ENCODE data around the gene PAX3. TPM values are rescaled to one million over a fixed set of nuclear protein-coding genes. Genes with fewer than 3 reads are reported as not detected.

Gene PAX3
- total RNA-seq, 2 experiments from 2014 or later: not detected

DNA sequence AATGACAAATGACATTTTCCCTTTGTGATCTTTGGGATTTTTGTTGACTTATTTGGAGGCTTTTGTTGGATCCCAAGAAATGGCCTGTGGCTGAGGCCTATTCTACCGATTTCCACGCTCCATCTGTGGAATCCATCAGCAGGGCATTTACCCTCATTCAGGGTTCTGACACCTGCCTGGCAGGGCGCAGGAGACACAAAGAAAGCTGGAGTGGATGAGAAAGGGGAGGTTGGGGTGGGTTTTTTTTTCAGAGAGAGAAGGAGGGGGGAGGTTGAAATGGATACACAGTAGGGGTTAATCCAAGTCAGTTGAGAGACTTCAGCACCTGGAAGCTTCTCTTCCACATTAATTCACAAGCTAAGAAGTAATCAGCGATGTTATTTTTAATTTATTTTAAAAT, 59.7 kb downstream of the PAX3 start:
- H3K36me3 Mint-ChIP-seq (ENCODE audit: low read depth): no peaks in the 10 kb centered on the region
- POLR2A ChIA-PET: no interaction called here
- H3K27ac Mint-ChIP-seq: no peak overlapping the region
- DNase-seq: no peak
- H3K4me3 Mint-ChIP-seq: no peak overlapping the region
- H3K9me3 Mint-ChIP-seq: no peaks in the 10 kb centered on the region
- H3K27me3 Mint-ChIP-seq: peaks cover 26% of the 10 kb centered on the region
- H3K4me1 Mint-ChIP-seq: no peaks in the 10 kb centered on the region
- CTCF ChIA-PET: no interaction called here

DNA sequence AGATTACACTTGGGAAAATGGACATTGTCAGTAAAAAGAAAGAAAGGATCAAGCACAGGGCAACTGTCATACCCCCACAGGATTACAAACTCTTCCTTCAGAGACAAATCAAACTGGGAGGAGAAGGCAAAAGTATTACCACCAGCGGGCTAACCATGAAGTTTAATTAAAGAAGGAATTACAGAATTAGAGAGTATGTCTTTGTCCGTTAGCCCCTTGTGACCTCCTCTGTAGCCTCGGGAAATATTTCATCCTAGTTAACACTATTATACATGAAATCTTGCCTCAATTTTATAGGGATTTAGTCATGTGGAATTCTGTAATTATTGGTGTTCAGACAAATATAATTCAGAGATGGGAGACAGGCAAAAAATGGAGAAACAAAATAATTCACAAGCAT, 60.7 kb downstream of the PAX3 start:
- Mint-ChIP-seq H3K36me3 (ENCODE audit: low read depth) (no peaks in the 10 kb centered on the region), H3K27ac (no peak overlapping the region), H3K27me3 (peaks cover 26% of the 10 kb centered on the region), H3K4me3 (no peak overlapping the region), H3K9me3 (no peaks in the 10 kb centered on the region), H3K4me1 (no peaks in the 10 kb centered on the region)
- no peak for DNase-seq
- ChIA-PET CTCF (no interaction called here), POLR2A (no interaction called here)

DNA sequence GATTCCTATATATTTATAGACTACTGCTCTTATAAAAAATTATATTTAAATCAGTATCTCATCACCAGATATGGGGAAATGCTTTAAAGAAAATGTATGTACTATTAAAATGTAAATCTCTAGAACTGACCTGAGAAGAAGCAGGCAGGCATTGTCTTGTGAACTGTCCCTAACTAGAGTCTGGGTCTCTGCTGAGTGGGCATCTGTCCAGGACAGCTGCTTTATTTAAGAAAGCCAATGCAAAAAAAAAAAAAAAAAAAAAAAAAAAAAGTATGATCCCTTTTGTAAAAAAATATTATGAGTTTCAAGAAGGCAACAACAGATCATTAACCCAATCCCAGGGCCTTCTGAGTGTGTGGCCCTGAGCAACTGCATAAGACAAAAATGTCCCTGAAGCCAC, 66.0 kb downstream of the PAX3 start:
- no peak for DNase-seq
- no peak overlapping the region for H3K27ac Mint-ChIP-seq
- CTCF ChIA-PET: no interaction called here
- no peak overlapping the region for H3K4me3 Mint-ChIP-seq
- H3K36me3 Mint-ChIP-seq (ENCODE audit: low read depth): no peaks in the 10 kb centered on the region
- H3K9me3 Mint-ChIP-seq: no peaks in the 10 kb centered on the region
- no peaks in the 10 kb centered on the region for H3K4me1 Mint-ChIP-seq
- no peaks in the 10 kb centered on the region for H3K27me3 Mint-ChIP-seq
- POLR2A ChIA-PET: no interaction called here

DNA sequence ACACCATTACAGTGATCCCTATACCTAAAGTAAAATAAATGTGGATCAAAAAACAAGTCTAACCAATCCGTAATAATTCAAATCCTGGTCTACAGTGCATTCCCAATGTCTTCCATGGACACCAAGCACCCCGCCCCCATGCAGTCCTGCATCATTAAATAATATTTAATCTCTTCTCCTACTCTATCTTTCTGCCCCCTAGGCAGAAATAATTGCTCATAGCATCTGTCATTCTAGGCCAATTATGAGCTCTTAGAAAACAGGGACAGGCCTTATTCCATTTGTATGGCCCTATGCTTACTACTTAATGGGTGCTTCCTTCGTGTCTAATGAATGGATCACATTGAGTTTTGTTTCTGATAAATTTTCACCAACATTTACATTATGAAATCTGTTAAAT, 66.4 kb downstream of the PAX3 start:
- CTCF ChIA-PET: no interaction called here
- Mint-ChIP-seq H3K4me1 (no peaks in the 10 kb centered on the region), H3K27ac (no peak overlapping the region), H3K27me3 (no peaks in the 10 kb centered on the region), H3K9me3 (no peaks in the 10 kb centered on the region), H3K4me3 (no peak overlapping the region), H3K36me3 (ENCODE audit: low read depth) (no peaks in the 10 kb centered on the region)
- no peak for DNase-seq
- POLR2A ChIA-PET: no interaction called here

DNA sequence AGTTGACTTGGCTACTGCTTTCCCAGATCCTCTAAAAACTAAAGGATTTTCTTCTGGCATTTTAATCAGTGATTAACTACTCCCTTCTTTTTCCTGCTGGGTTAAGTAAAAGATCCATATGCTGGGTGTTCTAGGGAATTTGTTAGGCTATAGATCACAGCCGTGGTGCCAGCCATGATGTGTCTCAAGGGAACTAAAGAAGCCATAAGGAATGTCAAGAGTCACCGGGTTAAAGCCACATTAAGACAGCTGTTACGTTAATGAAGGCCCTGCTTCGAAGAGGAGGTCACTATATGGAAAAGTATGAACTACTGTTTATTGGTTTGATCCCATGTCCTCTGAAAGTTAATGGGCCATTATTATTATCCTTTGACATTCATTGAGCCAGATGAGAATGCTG, 70.7 kb downstream of the PAX3 start:
- no peak for DNase-seq
- ChIA-PET CTCF (interaction anchor here (0.7 kb wide), 1 partner anchor 216 kb away, joined by 3 read pairs; no protein-coding TSS in a partner anchor), POLR2A (no interaction called here)
- Mint-ChIP-seq H3K27ac (no peak overlapping the region), H3K36me3 (ENCODE audit: low read depth) (no peaks in the 10 kb centered on the region), H3K4me3 (no peak overlapping the region), H3K4me1 (no peaks in the 10 kb centered on the region), H3K27me3 (no peaks in the 10 kb centered on the region), H3K9me3 (no peaks in the 10 kb centered on the region)

DNA sequence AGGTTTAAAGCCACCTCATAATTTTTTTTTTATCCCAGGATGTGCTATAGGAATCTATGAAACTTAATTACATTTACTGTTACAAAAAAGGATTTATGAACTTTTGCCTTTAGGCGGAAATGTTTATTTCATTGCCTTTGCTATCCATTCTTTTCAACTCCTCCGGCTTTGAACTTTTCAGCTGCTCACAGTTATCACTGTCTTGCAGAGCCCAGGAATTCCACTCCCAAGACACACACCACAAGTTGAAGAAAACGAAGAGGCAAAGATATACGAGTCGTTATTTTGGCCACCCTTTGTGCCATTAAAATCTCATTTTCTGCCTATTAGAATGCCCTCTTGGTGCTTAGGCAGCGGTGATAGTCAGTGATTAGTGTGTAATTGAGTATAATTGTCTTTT, 80.0 kb downstream of the PAX3 start:
- ChIA-PET CTCF (no interaction called here), POLR2A (no interaction called here)
- no peak for DNase-seq
- no peaks in the 10 kb centered on the region for H3K27me3 Mint-ChIP-seq
- no peaks in the 10 kb centered on the region for H3K4me1 Mint-ChIP-seq
- no peaks in the 10 kb centered on the region for H3K36me3 Mint-ChIP-seq (ENCODE audit: low read depth)
- H3K9me3 Mint-ChIP-seq: no peaks in the 10 kb centered on the region
- no peak overlapping the region for H3K4me3 Mint-ChIP-seq
- H3K27ac Mint-ChIP-seq: no peak overlapping the region

DNA sequence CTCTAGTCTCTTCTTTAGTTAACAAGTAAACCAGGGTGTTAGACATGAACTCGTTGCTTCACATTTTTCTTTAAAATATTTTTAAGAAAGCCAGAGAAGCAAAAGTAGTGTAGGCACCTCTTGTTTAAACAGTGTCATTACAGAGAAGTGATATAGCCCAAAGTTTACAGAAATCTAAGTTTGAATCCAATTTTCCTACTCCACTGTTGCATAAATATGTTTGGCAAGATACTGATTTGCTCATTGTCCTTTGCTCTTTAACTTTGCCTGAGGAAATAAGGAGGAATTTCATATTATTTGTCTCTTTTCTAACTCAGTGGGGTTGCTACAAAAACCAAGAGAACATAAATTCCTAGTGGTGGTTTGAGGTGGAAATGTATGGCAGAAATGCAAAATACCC, 81.1 kb downstream of the PAX3 start:
- no peaks in the 10 kb centered on the region for H3K36me3 Mint-ChIP-seq (ENCODE audit: low read depth)
- no peak overlapping the region for H3K27ac Mint-ChIP-seq
- H3K4me1 Mint-ChIP-seq: no peaks in the 10 kb centered on the region
- H3K9me3 Mint-ChIP-seq: no peaks in the 10 kb centered on the region
- ChIA-PET CTCF (no interaction called here), POLR2A (no interaction called here)
- H3K4me3 Mint-ChIP-seq: no peak overlapping the region
- DNase-seq: no peak
- H3K27me3 Mint-ChIP-seq: no peaks in the 10 kb centered on the region

DNA sequence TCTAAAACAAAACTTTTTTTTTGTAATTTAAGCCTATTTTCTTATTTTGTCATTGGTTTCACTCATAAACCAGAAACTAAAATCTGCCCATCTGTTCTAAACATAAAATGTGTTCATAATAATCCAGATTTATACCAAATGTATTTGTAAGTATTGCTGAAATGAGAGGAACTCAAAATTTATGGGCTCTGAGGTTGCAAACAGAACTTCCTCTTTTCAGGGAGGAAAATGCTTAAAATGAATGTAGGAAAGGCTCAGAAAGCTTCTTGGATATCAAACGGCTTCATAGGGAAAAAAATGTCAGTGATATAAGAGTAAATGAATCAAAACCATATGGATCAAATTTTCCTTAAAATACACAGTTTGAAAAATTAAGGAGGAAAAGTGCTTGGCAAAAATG, 83.9 kb downstream of the PAX3 start:
- H3K4me3 Mint-ChIP-seq: no peak overlapping the region
- DNase-seq: no peak
- CTCF ChIA-PET: interaction anchor here (1.1 kb wide), 1 partner anchor 12 kb away, joined by 3 read pairs; no protein-coding TSS in a partner anchor
- no peaks in the 10 kb centered on the region for H3K36me3 Mint-ChIP-seq (ENCODE audit: low read depth)
- H3K9me3 Mint-ChIP-seq: no peaks in the 10 kb centered on the region
- no peaks in the 10 kb centered on the region for H3K4me1 Mint-ChIP-seq
- POLR2A ChIA-PET: no interaction called here
- H3K27ac Mint-ChIP-seq: no peak overlapping the region
- no peaks in the 10 kb centered on the region for H3K27me3 Mint-ChIP-seq

DNA sequence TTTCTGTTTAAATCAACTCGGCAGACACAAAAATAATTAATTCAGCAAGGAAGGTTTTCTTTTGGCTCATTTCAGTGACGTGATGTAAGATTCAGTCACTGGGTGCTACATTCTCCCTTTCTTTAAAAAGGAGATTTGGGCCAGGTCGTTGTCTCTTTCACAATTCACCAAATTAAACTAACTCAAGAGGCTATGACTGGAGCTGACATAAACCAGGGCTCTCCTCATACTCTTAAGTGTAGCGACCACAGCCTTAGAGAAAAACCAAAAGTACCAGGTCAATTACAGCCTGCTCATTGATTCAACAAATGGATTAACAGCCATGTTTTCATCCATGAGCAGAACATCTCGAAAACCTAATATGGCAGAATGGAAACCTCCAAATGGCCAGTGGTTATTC, 85.7 kb downstream of the PAX3 start:
- no peak for DNase-seq
- Mint-ChIP-seq H3K4me1 (no peaks in the 10 kb centered on the region), H3K27me3 (no peaks in the 10 kb centered on the region), H3K27ac (no peak overlapping the region), H3K36me3 (ENCODE audit: low read depth) (no peaks in the 10 kb centered on the region), H3K4me3 (no peak overlapping the region), H3K9me3 (no peaks in the 10 kb centered on the region)
- ChIA-PET POLR2A (no interaction called here), CTCF (no interaction called here)

DNA sequence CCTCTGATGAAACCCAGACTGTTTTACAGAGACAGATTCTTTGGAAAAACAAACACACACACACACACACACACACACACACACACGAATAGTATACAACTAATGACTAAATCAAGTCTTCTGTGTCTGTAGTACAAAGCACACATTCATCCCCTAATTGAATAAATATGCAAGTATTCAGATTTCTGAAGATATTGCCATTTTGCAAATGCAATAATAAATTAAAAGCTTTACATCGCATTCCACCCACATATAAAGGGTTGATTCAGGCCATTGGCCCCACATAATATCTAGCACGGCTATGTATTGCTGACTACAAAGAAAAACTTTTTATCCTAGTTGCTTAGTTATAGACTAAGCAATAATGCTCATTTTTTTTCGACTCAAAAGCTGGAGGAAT, 86.2 kb downstream of the PAX3 start:
- no peaks in the 10 kb centered on the region for H3K27me3 Mint-ChIP-seq
- ChIA-PET POLR2A (no interaction called here), CTCF (no interaction called here)
- no peaks in the 10 kb centered on the region for H3K36me3 Mint-ChIP-seq (ENCODE audit: low read depth)
- no peak overlapping the region for H3K4me3 Mint-ChIP-seq
- no peaks in the 10 kb centered on the region for H3K9me3 Mint-ChIP-seq
- no peak for DNase-seq
- no peaks in the 10 kb centered on the region for H3K4me1 Mint-ChIP-seq
- H3K27ac Mint-ChIP-seq: no peak overlapping the region

DNA sequence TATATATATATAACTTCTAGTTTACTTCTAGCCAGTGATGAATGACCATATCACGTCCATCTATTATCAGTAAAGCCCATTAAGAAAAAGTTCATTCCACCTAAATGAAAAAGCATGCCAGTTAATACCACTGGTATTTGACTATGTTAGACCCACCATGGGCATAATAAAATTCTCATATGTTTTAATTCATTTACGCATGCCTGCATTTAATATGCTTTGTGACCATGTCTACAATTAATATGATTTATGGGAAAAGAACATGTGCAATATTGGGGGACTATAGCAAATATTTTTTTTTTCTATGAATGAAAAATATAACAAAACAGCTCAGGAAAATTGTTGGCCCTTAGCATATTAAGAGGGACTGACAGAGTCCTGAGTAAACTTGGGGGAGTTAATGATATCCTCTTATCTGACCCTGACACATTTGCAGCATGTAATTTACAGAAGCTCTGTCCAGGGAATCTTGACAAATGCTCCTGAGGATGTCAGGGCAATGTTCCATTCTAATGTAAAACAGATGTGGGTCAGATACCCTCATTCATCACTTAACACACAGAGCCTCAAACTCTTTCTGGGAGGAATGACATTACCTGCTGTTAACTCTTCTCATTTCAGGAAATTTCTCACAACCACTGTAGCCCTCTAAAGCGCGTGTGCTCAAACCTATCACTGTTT, 90.6 kb downstream of the PAX3 start:
- no peaks in the 10 kb centered on the region for H3K27me3 Mint-ChIP-seq
- H3K4me3 Mint-ChIP-seq: no peak overlapping the region
- POLR2A ChIA-PET: no interaction called here
- no peak for DNase-seq
- CTCF ChIA-PET: interaction anchor here (0.6 kb wide), 1 partner anchor 763 kb away, joined by 3 read pairs; no protein-coding TSS in a partner anchor
- no peaks in the 10 kb centered on the region for H3K36me3 Mint-ChIP-seq (ENCODE audit: low read depth)
- H3K27ac Mint-ChIP-seq: no peak overlapping the region
- H3K9me3 Mint-ChIP-seq: no peaks in the 10 kb centered on the region
- H3K4me1 Mint-ChIP-seq: no peaks in the 10 kb centered on the region

DNA sequence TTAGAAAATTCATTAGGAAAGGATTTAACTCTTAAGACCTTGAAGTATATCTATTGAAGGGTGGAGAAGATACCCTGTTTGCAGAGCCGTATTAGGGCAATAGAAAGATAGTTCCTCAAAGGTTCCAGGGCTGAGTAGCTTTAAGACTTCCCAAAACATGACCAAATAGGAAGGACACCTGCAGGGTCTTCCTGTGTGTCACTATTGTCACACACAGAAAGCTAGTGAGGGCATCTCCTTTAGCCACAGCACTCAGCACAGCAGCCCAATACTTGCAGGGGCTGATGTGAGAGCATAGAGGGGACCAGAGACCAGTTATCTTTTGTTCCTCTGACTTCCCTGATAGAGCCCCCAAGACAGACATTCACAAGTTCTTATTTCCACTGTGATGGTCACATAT, 93.7 kb downstream of the PAX3 start:
- Mint-ChIP-seq H3K4me1 (no peaks in the 10 kb centered on the region), H3K9me3 (no peaks in the 10 kb centered on the region)
- POLR2A ChIA-PET: no interaction called here

DNA sequence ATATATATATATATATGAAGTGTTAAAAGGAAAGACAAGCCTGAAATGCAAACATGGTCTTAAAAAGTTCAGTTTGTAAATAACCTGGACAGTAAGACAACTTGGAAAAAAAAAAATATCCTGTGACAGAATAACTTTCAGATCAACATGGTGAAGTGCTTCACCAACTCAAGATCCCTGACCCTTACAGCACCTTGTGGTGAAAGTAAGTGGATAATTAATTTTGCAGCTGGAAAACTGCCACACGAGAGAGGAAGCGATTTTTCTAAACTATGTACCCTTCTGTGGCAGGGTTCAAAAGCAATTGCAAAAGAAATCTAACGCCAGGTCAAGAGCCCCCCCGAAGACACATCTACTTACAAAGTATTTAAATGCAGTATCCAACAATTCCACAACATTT, 95.8 kb downstream of the PAX3 start:
- Mint-ChIP-seq H3K27me3 (no peaks in the 10 kb centered on the region), H3K9me3 (no peaks in the 10 kb centered on the region), H3K4me1 (no peaks in the 10 kb centered on the region), H3K36me3 (ENCODE audit: low read depth) (no peaks in the 10 kb centered on the region), H3K4me3 (no peak overlapping the region), H3K27ac (no peak overlapping the region)
- no peak for DNase-seq
- POLR2A ChIA-PET: no interaction called here
- CTCF ChIA-PET: interaction anchor here (0.9 kb wide), 1 partner anchor 11 kb away, joined by 3 read pairs; no protein-coding TSS in a partner anchor

More for the DNA sequence above, 93.7 kb downstream of the PAX3 start:
- Mint-ChIP-seq H3K36me3 (ENCODE audit: low read depth) (no peaks in the 10 kb centered on the region), H3K4me3 (no peak overlapping the region), H3K27me3 (no peaks in the 10 kb centered on the region), H3K27ac (no peak overlapping the region)
- DNase-seq: no peak
- CTCF ChIA-PET: no interaction called here

DNA sequence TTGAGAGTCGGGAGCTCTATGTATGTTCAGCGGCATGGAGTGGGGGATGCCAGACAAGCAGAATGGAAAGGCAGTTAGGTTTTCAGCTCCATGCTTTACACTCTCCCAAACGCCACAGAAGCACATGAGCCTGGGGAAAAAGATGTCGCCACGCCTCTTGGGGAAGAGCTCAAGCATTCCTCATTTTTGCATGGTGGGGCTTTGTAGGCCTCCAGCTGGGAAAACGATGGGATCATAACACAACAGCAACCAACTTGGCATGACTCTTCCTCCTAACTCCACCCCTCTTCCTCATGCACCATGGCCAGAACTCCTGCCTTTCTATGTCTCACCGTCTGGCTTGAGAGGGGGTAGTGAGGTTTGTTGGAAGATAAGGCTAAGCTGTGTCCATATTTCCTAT, 102.6 kb downstream of the PAX3 start:
- Mint-ChIP-seq H3K4me1 (no peaks in the 10 kb centered on the region), H3K4me3 (no peak overlapping the region), H3K27ac (no peak overlapping the region), H3K9me3 (no peaks in the 10 kb centered on the region), H3K27me3 (no peaks in the 10 kb centered on the region), H3K36me3 (ENCODE audit: low read depth) (no peaks in the 10 kb centered on the region)
- no peak for DNase-seq
- POLR2A ChIA-PET: no interaction called here
- CTCF ChIA-PET: no interaction called here
